NT2/D1 (cell line): ENCODE data around the gene APOA4.

Experiments used
- DNase-seq: peaks from one replicate; pipeline ENCODE4 v3.0.0-alpha.2; 2011; ENCODE audit warnings: low read depth, low spot score
- H3K27me3 ChIP-seq: 2 replicates; pipeline ENCODE4 v1.6.0; 2011; ENCODE audit warnings: mild to moderate bottlenecking; ENCODE audit not compliant: insufficient read length, insufficient read depth
- H3K36me3 ChIP-seq: 2 replicates; pipeline ENCODE4 v1.6.1; 2011; ENCODE audit warnings: mild to moderate bottlenecking, low read length, mixed read lengths; ENCODE audit not compliant: insufficient read depth, insufficient read length
- H3K4me1 ChIP-seq: 2 replicates; pipeline ENCODE4 v1.5.1; 2011; ENCODE audit not compliant: insufficient read depth, insufficient read length
- H3K4me3 ChIP-seq: 2 replicates; pipeline ENCODE4 v1.5.1; 2011; ENCODE audit warnings: low read depth; ENCODE audit not compliant: insufficient read length
- H3K9ac ChIP-seq: 2 replicates; pipeline ENCODE4 v1.6.0; 2011; ENCODE audit warnings: low read depth; ENCODE audit not compliant: insufficient read length
- H3K9me3 ChIP-seq: 2 replicates; pipeline ENCODE4 v1.5.1; 2011; ENCODE audit warnings: mild to moderate bottlenecking, low read length; ENCODE audit not compliant: insufficient read depth
- SUZ12 ChIP-seq: IDR thresholded peaks from 2 replicates; pipeline ENCODE4 v1.6.1; 2011; ENCODE audit not compliant: insufficient read length, insufficient read depth; ENCODE audit errors: extremely low read depth
- YY1 ChIP-seq: IDR thresholded peaks from 2 replicates; pipeline ENCODE4 v1.6.1; 2011; ENCODE audit not compliant: insufficient read length, insufficient read depth
- ZNF274 ChIP-seq: IDR thresholded peaks from 2 replicates; pipeline ENCODE4 v1.6.1; 2011; ENCODE audit warnings: mild to moderate bottlenecking, low read depth, low read length

APOA4 gene

GRCh38 chr11:116819049-116819448, 4.1 kb downstream of the APOA4 start:
- DNase-seq, result no peak
- no peak overlapping the region for H3K9ac ChIP-seq
- no peaks in the 10 kb centered on the region for H3K36me3 ChIP-seq
- no peaks in the 10 kb centered on the region for H3K9me3 ChIP-seq
- no peaks in the 10 kb centered on the region for H3K27me3 ChIP-seq
- no peak overlapping the region for H3K4me3 ChIP-seq
- peaks cover 5% of the 10 kb centered on the region for H3K4me1 ChIP-seq
- TF ChIP-seq YY1 (no peak), SUZ12 (no peak), ZNF274 (no peak)

DNA sequence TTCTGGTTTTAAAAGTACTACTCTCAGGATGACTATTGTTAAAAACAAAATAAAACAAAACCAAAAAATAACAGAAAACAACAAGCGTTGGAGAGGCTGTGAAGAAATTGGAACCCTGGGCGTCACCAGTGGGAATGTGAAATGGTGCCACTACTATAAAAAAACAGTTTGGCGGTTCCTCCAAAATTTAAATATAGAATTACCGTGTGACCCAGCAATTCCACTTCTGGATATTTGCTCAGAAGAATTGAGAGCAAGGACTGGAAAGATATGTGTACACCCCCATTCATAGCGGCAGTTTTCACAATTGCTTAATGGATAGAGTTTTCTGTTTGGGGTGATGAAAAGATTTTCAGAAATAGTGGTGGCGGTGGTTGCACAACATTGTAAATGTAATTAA, 8.6 kb downstream of the APOA4 start:
- Histone ChIP-seq H3K4me1 (no peaks in the 10 kb centered on the region), H3K27me3 (no peaks in the 10 kb centered on the region), H3K9ac (no peak overlapping the region), H3K4me3 (no peak overlapping the region), H3K36me3 (no peaks in the 10 kb centered on the region), H3K9me3 (no peaks in the 10 kb centered on the region)
- TF ChIP-seq SUZ12, result no peak
- TF ChIP-seq ZNF274, result no peak
- no peak for TF ChIP-seq YY1
- DNase-seq, result no peak

DNA sequence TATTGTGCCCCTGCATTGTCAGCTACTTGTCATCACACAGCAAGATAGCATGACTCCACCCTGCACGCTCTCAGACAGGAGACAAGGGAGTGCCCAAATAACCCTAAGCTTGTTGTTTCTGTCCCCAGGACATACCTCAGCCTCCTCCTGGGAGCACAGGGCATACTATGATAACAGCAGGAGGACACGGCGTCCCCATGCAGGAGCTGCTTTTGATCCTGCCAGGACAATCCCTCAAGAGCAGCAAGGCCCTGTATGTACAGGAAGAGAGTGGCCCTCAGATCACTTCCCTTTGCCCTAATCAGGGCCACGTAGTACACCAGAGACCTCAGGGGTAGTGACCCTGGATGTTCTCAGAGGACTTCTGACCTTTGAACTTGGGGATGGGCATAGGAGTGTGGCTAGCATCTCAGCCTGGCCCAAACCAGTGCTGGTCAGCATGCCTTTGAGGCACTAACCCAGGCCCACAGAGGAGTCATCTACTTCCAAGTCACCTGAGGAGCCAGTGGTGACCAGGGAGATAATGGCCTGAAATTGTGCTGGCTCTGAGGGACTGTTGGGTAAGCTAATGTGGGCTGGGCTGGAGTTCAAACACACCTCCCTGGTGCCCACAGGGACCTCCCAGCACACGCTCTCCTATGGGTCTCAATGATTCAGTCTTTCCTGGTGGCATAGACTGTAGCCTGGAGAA, 9.2 kb downstream of the APOA4 start:
- Histone ChIP-seq H3K9ac (no peak overlapping the region), H3K27me3 (no peaks in the 10 kb centered on the region), H3K36me3 (no peaks in the 10 kb centered on the region), H3K4me3 (no peak overlapping the region), H3K4me1 (no peaks in the 10 kb centered on the region), H3K9me3 (no peaks in the 10 kb centered on the region)
- TF ChIP-seq YY1 (no peak), ZNF274 (no peak), SUZ12 (no peak)
- no peak for DNase-seq

DNA sequence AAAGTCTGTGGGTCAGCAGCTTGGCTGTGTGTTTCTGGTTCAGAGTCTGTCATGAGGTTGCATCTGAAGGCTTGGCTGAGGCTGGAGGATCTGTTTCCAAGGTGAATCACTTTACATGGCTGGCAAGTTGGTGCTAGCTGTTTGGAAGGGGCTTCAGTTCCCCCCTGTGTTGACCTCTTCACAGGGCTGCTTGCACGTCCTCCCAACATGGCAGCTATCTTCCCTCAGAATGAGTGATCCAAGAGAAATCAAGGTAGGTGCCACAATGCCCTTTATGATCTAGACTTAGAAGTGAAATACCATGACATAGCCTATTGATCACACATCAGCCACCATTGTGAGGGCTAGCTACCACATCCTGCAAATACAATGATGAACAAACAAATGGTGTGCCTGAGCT, 9.9 kb downstream of the APOA4 start:
- H3K4me3 ChIP-seq, result no peak overlapping the region
- H3K9me3 ChIP-seq, result no peaks in the 10 kb centered on the region

GRCh38 chr11:116812109-116812508, 11.0 kb downstream of the APOA4 start:
- Histone ChIP-seq H3K36me3 (no peaks in the 10 kb centered on the region), H3K4me1 (no peaks in the 10 kb centered on the region), H3K9ac (no peak overlapping the region), H3K4me3 (no peak overlapping the region), H3K27me3 (no peaks in the 10 kb centered on the region), H3K9me3 (no peaks in the 10 kb centered on the region)
- TF ChIP-seq YY1 (no peak), ZNF274 (no peak), SUZ12 (no peak)
- DNase-seq, result no peak

More for the DNA sequence above, 9.9 kb downstream of the APOA4 start:
- H3K36me3 ChIP-seq, result no peaks in the 10 kb centered on the region
- no peak for DNase-seq
- no peaks in the 10 kb centered on the region for H3K27me3 ChIP-seq
- H3K9ac ChIP-seq, result no peak overlapping the region
- no peak for TF ChIP-seq YY1
- no peak for TF ChIP-seq ZNF274
- no peak for TF ChIP-seq SUZ12
- H3K4me1 ChIP-seq, result no peaks in the 10 kb centered on the region

DNA sequence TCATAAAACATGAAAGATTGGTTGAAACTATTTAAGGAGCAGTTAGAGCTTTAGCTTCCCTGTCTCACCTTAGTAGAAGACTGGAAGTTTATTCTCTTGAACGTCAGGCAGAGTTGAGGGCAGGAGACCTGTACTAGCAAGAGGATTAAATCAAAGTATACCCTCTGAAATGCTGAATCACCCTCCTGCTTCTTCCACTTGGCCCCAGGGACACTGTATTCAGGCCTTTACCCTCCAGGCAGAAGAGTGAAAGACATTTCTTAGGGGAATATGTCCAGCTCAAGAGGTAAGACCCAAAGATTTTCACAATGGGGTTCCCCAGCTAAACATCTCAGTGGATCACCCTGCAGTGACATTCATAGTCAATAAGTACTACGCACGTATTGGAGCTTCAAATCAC, 11.9 kb downstream of the APOA4 start:
- Histone ChIP-seq H3K4me1 (no peaks in the 10 kb centered on the region), H3K27me3 (no peaks in the 10 kb centered on the region)

DNA sequence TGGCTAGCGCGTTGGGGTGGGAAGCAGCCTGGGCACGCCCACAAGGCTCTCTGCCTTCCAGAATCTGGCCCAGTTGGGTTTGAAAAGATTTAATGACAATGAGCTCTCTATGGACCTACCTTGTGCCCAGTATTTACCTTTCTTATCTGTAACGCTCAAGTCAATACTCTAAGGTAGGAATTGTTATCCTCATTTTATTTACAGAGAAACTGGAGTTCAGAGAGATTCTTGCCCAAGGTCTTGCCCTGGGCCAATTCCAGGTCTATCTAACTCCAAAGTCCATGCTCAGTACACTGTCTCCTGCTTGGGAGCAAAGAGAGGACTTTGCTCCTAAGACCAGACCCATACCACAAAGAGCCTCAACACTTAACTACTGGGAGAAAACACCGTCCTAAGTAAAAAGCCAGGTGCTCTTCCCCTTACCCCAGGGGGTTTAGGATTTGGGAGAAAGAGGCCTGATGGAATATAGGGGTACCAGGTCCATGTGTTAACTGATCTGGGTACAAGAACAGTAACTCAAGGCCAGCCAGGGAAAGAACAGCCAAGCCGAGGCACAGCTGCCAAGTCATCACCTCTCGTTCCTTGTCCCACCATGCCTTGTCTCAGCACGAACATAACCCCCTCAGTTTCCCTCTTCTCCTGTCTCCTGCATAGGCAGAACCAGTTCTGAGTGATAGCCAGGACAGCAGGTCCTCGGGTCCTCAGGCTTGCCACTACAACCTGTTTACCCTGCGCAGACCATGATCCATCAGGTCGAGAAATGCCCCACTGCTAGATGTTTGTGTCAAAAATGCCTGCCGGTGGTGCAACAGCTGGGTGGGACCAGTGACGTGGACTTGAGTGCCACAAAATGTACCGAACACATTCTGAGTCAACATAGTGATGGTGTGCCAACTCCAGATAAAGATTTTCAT, 14.6 kb downstream of the APOA4 start:
- H3K4me1 ChIP-seq, result no peaks in the 10 kb centered on the region
- no peak overlapping the region for H3K9ac ChIP-seq
- H3K4me3 ChIP-seq, result no peak overlapping the region
- H3K36me3 ChIP-seq, result no peaks in the 10 kb centered on the region
- H3K9me3 ChIP-seq, result no peaks in the 10 kb centered on the region
- TF ChIP-seq ZNF274 (no peak), SUZ12 (no peak), YY1 (no peak)
- no peaks in the 10 kb centered on the region for H3K27me3 ChIP-seq
- no peak for DNase-seq

More for the DNA sequence above, 11.9 kb downstream of the APOA4 start:
- Histone ChIP-seq H3K9me3 (no peaks in the 10 kb centered on the region), H3K4me3 (no peak overlapping the region), H3K9ac (no peak overlapping the region), H3K36me3 (no peaks in the 10 kb centered on the region)
- TF ChIP-seq ZNF274 (no peak), YY1 (no peak), SUZ12 (no peak)
- DNase-seq, result no peak
